Psoas muscle (tissue), 8 donors: ENCODE measurements around the gene TMEM26. TPM values are rescaled to one million over a fixed set of nuclear protein-coding genes. Genes with fewer than 3 reads are reported as not detected.

ENCODE experiments used
- ATAC-seq, 4 donors: fragments of 200-7000 bp; cut with Tn5 transposase; one replicate each; pipeline ENCODE4 v1.9.1; 2020; ENCODE audit warnings: moderate library complexity in 3 of 4, mild to moderate bottlenecking in 2 of 4
- DNase-seq, 2 donors: peaks; one replicate each; pipeline ENCODE4 v3.0.0-alpha.2; 2020
- H3K27ac ChIP-seq: fragments of 200-600 bp; one replicate; pipeline ENCODE4 v1.8.0; 2022
- H3K27me3 ChIP-seq, 3 donors: fragments of 200-600 bp in 1 of 3; one replicate each; pipeline versions ENCODE4 v1.6.1 to v1.8.0; 2013 to 2022; ENCODE audit warnings: low read length in 2 of 3, mild to moderate bottlenecking in 2 of 3, moderate library complexity in 1 of 3; ENCODE audit not compliant: insufficient read depth in 3 of 3
- H3K36me3 ChIP-seq, 2 donors: fragments of 200-600 bp in 1 of 2; one replicate each; pipeline versions ENCODE4 v1.6.1 to v1.8.0; 2013 to 2022; ENCODE audit warnings: low read depth in 1 of 2, mild to moderate bottlenecking in 1 of 2, moderate library complexity in 1 of 2; ENCODE audit not compliant: insufficient read depth in 1 of 2
- H3K4me1 ChIP-seq: fragments of 200-600 bp; one replicate; pipeline ENCODE4 v1.8.0; 2022
- H3K4me3 ChIP-seq: fragments of 200-600 bp; one replicate; pipeline ENCODE4 v1.8.0; 2022; ENCODE audit warnings: mild to moderate bottlenecking
- H3K9me3 ChIP-seq: fragments of 200-600 bp; one replicate; pipeline ENCODE4 v1.8.0; 2022
- WGBS, 3 donors: extraction: QIAGEN DNeasy Blood & Tissue Kit; methylation state at CpG; one replicate each; pipeline versions ENCODE4 v1.1.6 to v1.1.7; 2013; 5-methylcytosine and 5-hydroxymethylcytosine counted together
- intact Hi-C, 2 donors: fragments of 100-400 bp; cut with DNase I; formaldehyde crosslinking; loops; one replicate each; pipeline versions ENCODE4 v1.11.0 to v1.14.2; 2022
- polyA plus RNA-seq, 3 donors: library from polyadenylated mRNA; stranded (reverse); fragments of 200-250 nt; gene quantifications; one replicate each; pipeline ENCODE4 v1.2.3, GENCODE V29; 2013
- total RNA-seq, 4 donors: library from RNA; stranded (reverse); fragmentation: NEBNext Ultra II Directional in 2 of 4; extraction: Animal tissue kit (Norgen Biotek cat#: 25700) in 2 of 4; gene quantifications; one replicate each; pipeline versions ENCODE4 v1.2.1 to v1.2.4, GENCODE V29; 2021 to 2023
- TF ChIP-seq, protein P1 (sequence below): fragments of 200-600 bp; IDR thresholded peaks from one replicate; pipeline ENCODE4 v1.8.0; 2022; ENCODE audit warnings: antibody characterized with exemption
- donor health status: healthy with polysubstance abuse.
- donor health status: DM: no; HTN: no; CAD: no; lungs with moderate emphysema.
- donor health status: Bipolar disorder and iron deficiency.
- donor health status: healthy.
- donor health status: DM: yes; HTN: yes; CAD: no.
- donor health status: DM: no; HTN: no; CAD: no.
- donor health status: DM: no; HTN: no; CAD: no.
- donor health status: DM: yes; HTN: yes; CAD: no.

Gene TMEM26
- total and polyA plus RNA-seq, 7 donors, result 0.05 to 0.99 (median 0.10) TPM

DNA sequence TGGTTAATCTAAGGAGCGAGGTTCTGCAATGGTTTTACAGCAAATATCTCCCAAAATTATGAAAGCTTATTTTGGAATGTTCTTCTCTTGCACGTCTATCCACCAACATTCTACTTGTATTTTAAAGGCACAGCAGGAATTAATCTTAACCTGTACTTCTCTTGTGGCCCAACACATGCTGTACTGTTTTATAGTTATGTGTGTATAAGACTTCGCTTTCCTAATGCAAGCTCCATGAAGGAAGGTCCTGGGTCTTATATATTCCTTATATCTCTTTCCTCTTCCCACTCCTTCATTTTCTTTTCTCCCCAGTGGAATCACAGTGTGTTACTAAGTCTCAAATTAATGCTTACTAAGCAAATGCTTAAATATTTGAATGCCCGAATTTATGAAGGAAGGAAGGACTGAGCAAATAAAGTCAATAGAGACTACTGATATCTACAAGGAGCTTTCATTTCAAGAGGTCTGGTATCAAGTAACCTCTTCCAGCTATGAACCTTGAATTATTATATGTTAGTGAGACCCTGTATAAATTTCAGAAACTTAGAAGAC is 14.0 kb downstream of the TMEM26 start:
- H3K4me1 ChIP-seq, result no peaks in the 10 kb centered on the region
- H3K36me3 ChIP-seq, result no peaks in the 10 kb centered on the region
- DNase-seq (no peak), ATAC-seq (no peak)
- intact Hi-C loops, result no loop called here
- WGBS, 3 donors, result 67 to 73% (median 70%) methylated on average over 4 of the region's 4 CpGs
- H3K27me3 ChIP-seq, result no peaks in the 10 kb centered on the region
- TF ChIP-seq, protein P1, sequence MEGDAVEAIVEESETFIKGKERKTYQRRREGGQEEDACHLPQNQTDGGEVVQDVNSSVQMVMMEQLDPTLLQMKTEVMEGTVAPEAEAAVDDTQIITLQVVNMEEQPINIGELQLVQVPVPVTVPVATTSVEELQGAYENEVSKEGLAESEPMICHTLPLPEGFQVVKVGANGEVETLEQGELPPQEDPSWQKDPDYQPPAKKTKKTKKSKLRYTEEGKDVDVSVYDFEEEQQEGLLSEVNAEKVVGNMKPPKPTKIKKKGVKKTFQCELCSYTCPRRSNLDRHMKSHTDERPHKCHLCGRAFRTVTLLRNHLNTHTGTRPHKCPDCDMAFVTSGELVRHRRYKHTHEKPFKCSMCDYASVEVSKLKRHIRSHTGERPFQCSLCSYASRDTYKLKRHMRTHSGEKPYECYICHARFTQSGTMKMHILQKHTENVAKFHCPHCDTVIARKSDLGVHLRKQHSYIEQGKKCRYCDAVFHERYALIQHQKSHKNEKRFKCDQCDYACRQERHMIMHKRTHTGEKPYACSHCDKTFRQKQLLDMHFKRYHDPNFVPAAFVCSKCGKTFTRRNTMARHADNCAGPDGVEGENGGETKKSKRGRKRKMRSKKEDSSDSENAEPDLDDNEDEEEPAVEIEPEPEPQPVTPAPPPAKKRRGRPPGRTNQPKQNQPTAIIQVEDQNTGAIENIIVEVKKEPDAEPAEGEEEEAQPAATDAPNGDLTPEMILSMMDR, result no peak
- H3K27ac ChIP-seq, result no peak overlapping the region
- no peak overlapping the region for H3K4me3 ChIP-seq
- no peaks in the 10 kb centered on the region for H3K9me3 ChIP-seq

DNA sequence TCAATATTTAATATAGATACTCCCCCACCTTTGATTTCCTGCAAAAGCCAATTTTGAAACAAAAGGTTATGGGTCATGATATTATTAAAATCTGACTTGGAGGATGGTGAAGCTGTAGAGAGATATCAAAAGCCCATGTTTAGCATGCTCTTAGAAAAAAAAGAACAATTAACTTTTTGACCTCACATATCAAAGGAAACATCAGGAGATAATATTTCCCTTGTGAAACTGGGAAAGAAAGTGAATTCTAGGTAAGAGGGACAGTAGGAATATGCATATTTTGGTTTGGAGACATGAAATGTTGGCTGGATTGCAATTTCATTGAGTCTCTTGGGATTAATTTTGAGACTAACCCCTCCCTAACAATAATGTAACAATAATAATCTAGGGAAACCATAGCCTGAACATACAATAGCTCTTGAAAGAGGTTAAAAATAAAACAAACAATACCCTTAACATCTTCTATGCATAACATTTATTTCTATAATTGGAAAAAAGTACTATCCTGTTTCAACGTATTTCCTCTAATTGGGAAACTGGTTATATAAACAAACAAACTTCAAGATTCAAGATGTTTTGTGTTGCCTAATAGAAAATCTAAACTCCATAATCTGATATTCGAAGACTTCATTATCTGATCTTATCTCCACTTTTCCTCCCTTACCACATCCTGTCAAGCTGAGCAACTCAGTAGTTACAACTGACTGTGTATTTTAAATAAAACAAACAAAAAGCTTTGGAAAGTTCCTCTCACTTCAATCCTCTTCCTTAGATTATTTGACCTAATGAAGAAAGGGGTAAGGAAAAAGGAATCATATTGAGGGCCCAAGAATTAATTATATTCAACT is 14.8 kb downstream of the TMEM26 start:
- TF ChIP-seq, protein P1, result no peak

DNA sequence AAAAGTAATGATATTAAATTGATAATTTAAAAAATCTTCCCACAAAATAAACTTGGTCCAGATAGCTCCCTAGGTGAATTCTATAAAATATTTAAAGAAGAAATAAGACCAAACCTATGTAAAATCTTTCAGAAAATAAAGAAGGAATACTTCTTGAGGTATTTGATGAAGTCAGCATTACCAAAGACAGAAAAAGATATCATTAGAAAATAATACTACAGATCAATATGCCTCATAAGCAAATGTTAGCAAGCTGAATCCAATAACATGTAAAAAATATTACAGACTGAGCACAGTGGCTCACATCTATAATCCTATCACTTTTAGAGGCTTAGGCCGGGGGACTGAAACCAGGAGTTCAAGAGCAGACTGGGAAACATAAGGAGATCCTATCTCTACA is 30.0 kb downstream of the TMEM26 start:
- no peaks in the 10 kb centered on the region for H3K36me3 ChIP-seq
- TF ChIP-seq, protein P1, result no peak
- no peaks in the 10 kb centered on the region for H3K27me3 ChIP-seq
- no peak overlapping the region for H3K4me3 ChIP-seq
- 74 to 76% (median 75%) methylated on average over 1 of the region's 1 CpG for WGBS, 3 donors
- H3K4me1 ChIP-seq, result no peaks in the 10 kb centered on the region
- H3K27ac ChIP-seq, result no peak overlapping the region
- no peak for ATAC-seq
- intact Hi-C loops, result no loop called here
- no peak for DNase-seq
- H3K9me3 ChIP-seq, result peaks cover 29% of the 10 kb centered on the region

More for the DNA sequence above, 14.8 kb downstream of the TMEM26 start:
- Histone ChIP-seq H3K9me3 (no peaks in the 10 kb centered on the region), H3K27ac (no peak overlapping the region), H3K36me3 (no peaks in the 10 kb centered on the region), H3K27me3 (no peaks in the 10 kb centered on the region), H3K4me1 (no peaks in the 10 kb centered on the region), H3K4me3 (no peak overlapping the region)
- DNase-seq (no peak), ATAC-seq (no peak)
- intact Hi-C loops, result no loop called here
- 54 to 63% (median 62%) methylated on average over 2 of the region's 2 CpGs for WGBS, 3 donors

DNA sequence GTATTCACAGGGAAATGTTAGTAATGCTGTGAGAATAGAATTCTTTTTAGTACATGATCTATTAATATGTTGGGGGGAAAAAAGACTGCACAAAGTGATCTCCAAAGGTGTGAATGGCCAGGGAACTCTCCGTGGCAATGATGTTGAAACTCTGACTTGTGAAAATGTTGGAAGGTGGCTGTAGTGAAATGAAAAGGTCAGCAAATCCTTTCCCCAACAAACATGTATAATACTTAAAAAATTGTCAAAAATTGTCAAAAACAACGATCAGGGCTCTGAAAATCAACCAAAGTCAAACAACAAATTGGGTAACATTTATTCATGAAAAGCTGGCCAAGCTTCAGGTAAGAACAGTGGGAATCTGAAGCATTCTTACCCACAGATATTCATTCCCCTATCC is 35.5 kb downstream of the TMEM26 start:
- H3K27me3 ChIP-seq, result no peaks in the 10 kb centered on the region
- no peak for DNase-seq
- H3K4me1 ChIP-seq, result no peaks in the 10 kb centered on the region
- H3K9me3 ChIP-seq, result peaks cover 9% of the 10 kb centered on the region
- 53 to 64% (median 58%) methylated on average over 2 of the region's 2 CpGs for WGBS, 3 donors
- intact Hi-C loops, result no loop called here
- no peaks in the 10 kb centered on the region for H3K36me3 ChIP-seq
- no peak overlapping the region for H3K27ac ChIP-seq
- H3K4me3 ChIP-seq, result no peak overlapping the region
- ATAC-seq, result no peak
- TF ChIP-seq, protein P1, result no peak
